GM21515 (cell line): ENCODE data around the gene C1orf210.

Experiments
- ATAC-seq: cut with Tn5 transposase; IDR thresholded peaks from one replicate; pipeline ENCODE4 v1.9.1; 2021; ENCODE audit not compliant: unreplicated experiment

C1orf210 gene

DNA sequence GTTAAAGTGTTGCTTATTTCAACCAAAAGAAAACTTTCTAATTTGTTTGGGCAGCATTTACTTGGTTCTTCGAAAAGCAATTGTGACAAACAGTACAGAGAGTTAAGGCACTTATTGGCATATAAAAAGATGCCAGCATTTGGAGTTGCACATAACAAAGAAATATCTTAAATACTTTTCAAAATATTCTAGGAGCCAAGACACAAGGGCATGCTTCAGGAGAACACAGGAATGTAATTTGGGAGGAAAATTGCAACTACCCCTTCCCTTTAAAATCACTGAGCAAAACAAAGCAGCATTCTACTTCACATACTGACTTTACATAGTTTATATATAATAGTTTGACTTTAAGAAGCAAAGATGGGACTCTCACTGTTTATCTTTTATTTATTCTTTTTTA lies 10.8 kb upstream of the C1orf210 start:
- ATAC-seq: no peak

DNA sequence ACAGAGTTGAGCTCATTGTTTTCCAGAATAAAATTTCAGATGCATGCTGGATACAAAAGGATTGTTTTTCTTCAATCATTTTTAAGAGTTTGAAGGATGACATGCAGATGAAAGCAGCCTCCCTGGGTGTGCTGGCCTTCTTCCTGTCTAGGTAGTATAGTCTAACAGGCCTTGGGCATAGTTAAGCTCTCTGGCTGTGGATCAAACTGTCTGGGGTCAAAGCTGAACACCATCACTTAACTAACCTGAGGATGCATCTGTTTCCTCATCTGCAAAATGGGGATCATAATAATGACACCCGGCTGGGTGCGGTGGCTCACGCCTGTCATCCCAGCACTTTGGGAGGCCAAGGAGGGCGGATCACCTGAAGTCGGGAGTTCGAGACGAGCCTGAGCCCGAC lies 9.4 kb upstream of the C1orf210 start:
- ATAC-seq: no peak

DNA sequence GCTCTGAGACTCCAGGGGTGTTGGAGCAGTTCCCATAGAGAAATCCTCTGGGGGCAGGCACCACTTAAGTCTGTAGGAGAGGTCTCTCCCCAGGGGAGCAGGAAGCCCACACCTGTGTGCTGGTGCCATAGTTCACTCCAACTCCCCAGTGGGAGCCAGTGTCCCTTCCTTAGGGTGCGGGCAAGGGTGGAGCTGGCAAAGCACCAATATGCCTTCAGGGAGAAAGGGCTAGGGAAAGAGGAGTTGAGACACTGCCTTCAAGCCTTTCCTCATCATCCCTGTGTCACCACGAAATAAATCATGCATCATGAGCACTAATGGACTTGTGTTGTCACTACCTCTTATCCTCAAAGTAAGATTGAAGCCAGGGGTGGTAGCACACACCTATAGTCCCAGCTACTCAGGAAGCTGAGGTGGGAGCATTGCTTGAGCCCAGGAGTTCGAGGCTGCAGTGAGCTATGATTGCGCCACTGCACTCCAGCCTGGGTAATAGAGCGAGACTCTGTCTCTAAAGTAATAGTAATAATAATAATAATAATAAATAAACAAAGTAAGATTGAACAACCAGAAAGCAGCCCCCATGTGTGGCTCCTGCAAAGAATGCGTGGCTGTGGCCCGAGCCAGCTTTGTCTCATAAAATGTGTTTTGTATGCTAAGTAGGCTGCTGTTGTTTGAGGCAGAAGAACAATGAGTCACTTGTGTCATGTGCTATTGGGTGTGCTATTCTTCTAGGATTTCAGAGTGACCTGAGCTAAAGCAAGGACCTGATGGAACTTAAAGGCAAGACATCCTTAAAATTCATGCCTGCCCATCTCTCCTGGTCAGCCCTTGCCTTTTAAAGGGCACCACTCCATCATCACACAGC lies 8.7 kb upstream of the C1orf210 start:
- no peak for ATAC-seq

GRCh38 chr1:43293176-43293575 lies 7.8 kb upstream of the C1orf210 start:
- no peak for ATAC-seq

GRCh38 chr1:43292679-43293078 lies 7.3 kb upstream of the C1orf210 start:
- ATAC-seq: no peak

GRCh38 chr1:43292216-43292615 lies 6.8 kb upstream of the C1orf210 start:
- no peak for ATAC-seq

DNA sequence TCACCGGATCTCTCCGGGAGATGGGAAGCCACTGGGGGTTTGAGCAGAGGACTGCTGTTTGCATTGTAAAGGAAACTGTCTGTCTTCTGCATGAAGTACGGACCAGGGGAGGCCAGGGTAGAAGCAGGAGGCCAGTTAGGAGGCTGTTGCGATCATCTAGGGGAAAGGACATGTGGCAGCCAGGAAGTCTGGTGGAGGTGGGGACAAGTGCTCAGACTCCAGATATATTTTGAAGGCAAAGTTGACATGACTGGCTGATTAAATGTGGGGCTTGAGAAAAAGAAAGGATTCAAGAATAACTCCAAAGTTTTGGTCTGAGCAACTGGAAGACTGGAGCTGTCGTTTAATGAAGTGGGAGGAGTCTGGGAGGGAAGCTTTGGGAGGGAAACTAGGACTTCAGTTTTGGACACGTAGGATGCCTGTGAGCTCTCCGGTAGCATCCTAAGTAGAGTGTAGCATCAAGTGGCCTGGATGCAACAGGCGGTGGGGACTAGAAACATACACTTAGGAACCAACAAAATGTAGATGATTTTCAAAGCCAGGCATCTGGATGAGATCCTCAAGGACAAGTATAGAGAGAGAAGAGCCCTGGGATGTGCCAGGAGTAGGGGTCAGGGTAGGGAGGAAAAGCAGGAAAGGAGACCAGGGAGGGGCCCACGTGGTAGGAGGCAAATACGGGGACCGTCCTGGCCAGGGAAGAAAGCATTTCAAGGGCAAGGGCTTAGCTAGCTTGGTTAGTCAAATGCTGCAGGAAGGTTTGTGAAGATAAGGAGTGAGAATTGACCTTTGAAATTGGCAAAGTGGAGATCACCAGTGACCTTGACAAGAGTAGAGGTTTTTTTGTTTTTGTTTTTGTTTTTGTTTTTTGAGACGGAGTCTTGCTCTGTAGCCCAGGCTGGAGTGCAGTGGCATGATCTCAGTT lies 3.7 kb upstream of the C1orf210 start:
- no peak for ATAC-seq

- ATAC-seq: no peak
Measured at GRCh38 chr1:43288058-43288784, 2.8 kb upstream of the C1orf210 start.

- ATAC-seq: no peak
Measured at GRCh38 chr1:43286533-43286932, 1.2 kb upstream of the C1orf210 start.

DNA sequence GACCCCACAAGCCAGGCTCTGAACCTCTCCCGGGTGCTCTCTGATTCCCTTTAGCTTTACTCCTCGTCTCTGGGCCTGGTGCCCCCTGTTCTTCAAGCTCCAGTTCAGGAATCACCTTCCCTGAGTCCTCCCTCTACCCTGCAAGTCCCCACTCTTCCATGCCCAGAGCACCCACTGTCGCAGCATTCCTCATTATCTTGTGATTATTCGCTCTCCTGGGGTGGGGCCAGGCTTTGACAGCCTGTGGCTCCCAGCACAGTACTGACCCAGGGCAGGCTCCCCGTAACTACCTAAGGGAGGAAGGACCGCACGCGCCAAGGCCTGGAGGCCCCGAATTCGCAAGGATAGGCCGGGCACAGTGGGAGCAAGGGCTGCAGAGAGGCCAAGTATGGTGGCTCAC lies 734 bp upstream of the C1orf210 start:
- no peak for ATAC-seq

DNA sequence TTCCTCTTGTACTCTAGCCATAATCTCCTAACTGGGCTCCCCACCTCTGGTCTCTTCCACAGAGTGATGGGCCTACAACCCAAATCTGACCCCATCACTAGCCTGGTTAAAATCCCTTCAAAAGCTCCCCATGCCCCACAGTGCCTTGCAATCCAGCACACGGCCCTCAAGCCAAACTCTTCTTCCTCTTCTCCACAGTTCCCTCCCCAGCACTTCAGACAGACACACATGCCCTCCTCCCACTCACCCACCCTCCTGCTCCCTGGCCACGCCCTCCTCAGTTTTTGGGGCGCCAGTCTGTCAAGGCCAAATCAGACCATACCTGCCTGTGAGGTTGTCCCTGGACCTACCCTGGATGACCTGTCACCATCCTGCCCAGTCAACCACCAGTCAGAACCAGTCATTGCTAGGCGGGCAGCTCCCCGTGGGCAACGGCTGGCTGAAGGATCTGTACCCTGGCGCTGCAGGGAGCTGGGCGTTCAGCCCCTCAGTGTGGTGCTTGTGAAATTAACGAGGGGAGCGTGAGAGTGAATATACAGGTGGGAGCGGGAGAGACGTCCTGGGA lies 753 bp downstream of the C1orf210 start:
- ATAC-seq: no peak

- no peak for ATAC-seq
Measured at GRCh38 chr1:43284065-43284464, 1.3 kb downstream of the C1orf210 start.

GRCh38 chr1:43282220-43283195 lies 2.9 kb downstream of the C1orf210 start:
- no peak for ATAC-seq

GRCh38 chr1:43280692-43281091 lies 4.7 kb downstream of the C1orf210 start:
- ATAC-seq: no peak

GRCh38 chr1:43279666-43280065 lies 5.7 kb downstream of the C1orf210 start:
- ATAC-seq: no peak

- no peak for ATAC-seq
Measured at GRCh38 chr1:43279161-43279560, 6.2 kb downstream of the C1orf210 start.

GRCh38 chr1:43277116-43277876 lies 8.1 kb downstream of the C1orf210 start:
- no peak for ATAC-seq

DNA sequence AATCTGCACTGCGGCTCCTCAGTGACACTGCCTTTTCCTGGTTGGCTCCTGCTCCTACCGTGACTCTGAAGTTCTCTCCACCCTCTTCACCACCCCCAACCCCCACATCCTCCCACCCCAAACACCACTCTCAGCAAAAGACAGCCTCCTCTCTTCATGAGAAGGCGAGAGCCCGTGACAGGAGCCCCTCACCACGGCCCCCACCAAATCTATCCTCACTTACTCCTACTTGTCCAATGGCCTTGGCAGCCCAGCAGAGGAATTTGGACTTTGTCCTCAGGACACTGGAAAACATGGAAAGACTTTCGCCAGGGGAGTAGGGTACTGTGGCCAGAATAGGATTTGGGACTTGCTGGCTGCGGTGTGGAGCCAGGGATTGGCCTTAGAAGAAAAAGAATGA lies 8.7 kb downstream of the C1orf210 start:
- no peak for ATAC-seq
